OCI-LY1 (cell line): ENCODE results near the gene SERINC3.

ENCODE experiments used
- H2AFZ ChIP-seq: fragments of 200-600 bp; sonication (generic), shearing (Covaris generic); 2 replicates; pipeline ENCODE4 v1.6.0; 2014; ENCODE audit warnings: antibody characterized with exemption, mild to moderate bottlenecking, low read length
- H3F3A ChIP-seq: fragments of 200-600 bp; sonication (generic), shearing (Covaris generic); 2 replicates; pipeline ENCODE4 v1.6.0; 2014; ENCODE audit warnings: mild to moderate bottlenecking, antibody characterized with exemption, low read length, moderate library complexity; ENCODE audit not compliant: insufficient read depth
- H3K27ac ChIP-seq: fragments of 200-600 bp; sonication (generic); 2 replicates; pipeline ENCODE4 v1.5.1; 2014; ENCODE audit warnings: low read length, mixed run types, mild to moderate bottlenecking, low read depth; ENCODE audit not compliant: poor library complexity, severe bottlenecking
- H3K27me3 ChIP-seq: fragments of 200-600 bp; sonication (generic); 2 replicates; pipeline ENCODE4 v1.6.0; 2014; ENCODE audit warnings: antibody characterized with exemption, mild to moderate bottlenecking, low read length, moderate library complexity; ENCODE audit not compliant: insufficient read depth
- H3K36me3 ChIP-seq: fragments of 200-600 bp; sonication (generic); 2 replicates; pipeline ENCODE4 v1.6.1; 2014; ENCODE audit warnings: mild to moderate bottlenecking, antibody characterized with exemption, low read length, moderate library complexity, mixed read lengths; ENCODE audit not compliant: insufficient read depth
- H3K4me1 ChIP-seq: fragments of 200-600 bp; sonication (generic); 2 replicates; pipeline ENCODE4 v1.5.1; 2014; ENCODE audit warnings: mild to moderate bottlenecking, low read length, moderate library complexity; ENCODE audit not compliant: insufficient read depth, severe bottlenecking
- H3K4me2 ChIP-seq: fragments of 200-600 bp; sonication (generic), shearing (Covaris generic); 2 replicates; pipeline ENCODE4 v1.6.1; 2014; ENCODE audit warnings: low read length
- H3K4me3 ChIP-seq: fragments of 200-600 bp; sonication (generic); 2 replicates; pipeline ENCODE4 v1.5.1; 2014; ENCODE audit warnings: low read length, low read depth, mild to moderate bottlenecking, mixed read lengths; ENCODE audit not compliant: poor library complexity, severe bottlenecking
- H3K79me2 ChIP-seq: fragments of 200-600 bp; shearing (Covaris generic); 2 replicates; pipeline ENCODE4 v1.6.1; 2016; ENCODE audit warnings: mixed run types, low read length, mixed read lengths; ENCODE audit not compliant: insufficient read depth
- H3K9ac ChIP-seq: fragments of 200-600 bp; sonication (generic), shearing (Covaris generic); 2 replicates; pipeline ENCODE4 v1.6.1; 2014; ENCODE audit warnings: mild to moderate bottlenecking, low read length, mixed read lengths
- H3K9me2 ChIP-seq: fragments of 200-600 bp; sonication (generic), shearing (Covaris generic); 2 replicates; pipeline ENCODE4 v1.6.1; 2014; ENCODE audit warnings: low read depth, mild to moderate bottlenecking, low read length, mixed read lengths
- H3K9me3 ChIP-seq: fragments of 200-600 bp; shearing (Covaris generic); 2 replicates; pipeline ENCODE4 v1.6.1; 2014; ENCODE audit warnings: low read length, mixed read lengths
- H4K20me1 ChIP-seq: fragments of 200-600 bp; sonication (generic), shearing (Covaris generic); 2 replicates; pipeline ENCODE4 v1.6.0; 2016; ENCODE audit warnings: mild to moderate bottlenecking, low read length; ENCODE audit not compliant: insufficient read depth
- EZH2 ChIP-seq: fragments of 200-600 bp; sonication (generic), shearing (Covaris generic); IDR thresholded peaks from 2 replicates; pipeline ENCODE4 v1.8.0; 2017; ENCODE audit warnings: borderline replicate concordance, mixed run types, mild to moderate bottlenecking, antibody characterized with exemption, low read length, moderate library complexity, mixed read lengths
- TF ChIP-seq, protein P1 (sequence below): fragments of 200-600 bp; sonication (generic), shearing (Covaris generic); IDR thresholded peaks from 2 replicates; pipeline ENCODE4 v1.5.1; 2017; ENCODE audit warnings: mild to moderate bottlenecking, antibody characterized with exemption, low read length, moderate library complexity, mixed read lengths

The SERINC3 gene

DNA sequence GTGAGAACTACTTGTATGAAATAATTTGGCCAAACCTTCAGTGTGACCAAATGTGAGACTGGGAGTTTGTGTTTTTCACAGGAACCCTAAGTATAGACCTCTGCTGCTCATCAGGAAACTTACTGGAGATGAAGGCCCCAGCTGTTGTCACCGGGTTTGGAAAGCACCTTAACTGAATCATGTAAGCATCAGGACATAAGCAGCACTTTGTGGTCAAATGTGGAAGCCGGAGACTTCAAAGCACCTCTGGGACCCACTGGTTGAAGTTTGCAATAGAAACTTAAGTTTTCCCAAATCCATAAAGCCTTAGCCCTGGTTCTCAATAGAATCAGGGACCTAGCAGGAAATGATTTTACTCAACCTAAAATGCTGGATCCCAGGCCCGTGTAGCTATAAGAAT lies 31.9 kb downstream of the SERINC3 start:
- no peak overlapping the region for H3K9ac ChIP-seq
- no peak overlapping the region for H3K4me3 ChIP-seq
- H2AFZ ChIP-seq = no peak overlapping the region
- H3K79me2 ChIP-seq = no peaks in the 10 kb centered on the region
- no peaks in the 10 kb centered on the region for H4K20me1 ChIP-seq
- H3K4me1 ChIP-seq = no peaks in the 10 kb centered on the region
- no peaks in the 10 kb centered on the region for H3F3A ChIP-seq
- H3K27me3 ChIP-seq = no peaks in the 10 kb centered on the region
- H3K27ac ChIP-seq = no peak overlapping the region
- H3K4me2 ChIP-seq = no peak overlapping the region
- TF ChIP-seq, protein P1, sequence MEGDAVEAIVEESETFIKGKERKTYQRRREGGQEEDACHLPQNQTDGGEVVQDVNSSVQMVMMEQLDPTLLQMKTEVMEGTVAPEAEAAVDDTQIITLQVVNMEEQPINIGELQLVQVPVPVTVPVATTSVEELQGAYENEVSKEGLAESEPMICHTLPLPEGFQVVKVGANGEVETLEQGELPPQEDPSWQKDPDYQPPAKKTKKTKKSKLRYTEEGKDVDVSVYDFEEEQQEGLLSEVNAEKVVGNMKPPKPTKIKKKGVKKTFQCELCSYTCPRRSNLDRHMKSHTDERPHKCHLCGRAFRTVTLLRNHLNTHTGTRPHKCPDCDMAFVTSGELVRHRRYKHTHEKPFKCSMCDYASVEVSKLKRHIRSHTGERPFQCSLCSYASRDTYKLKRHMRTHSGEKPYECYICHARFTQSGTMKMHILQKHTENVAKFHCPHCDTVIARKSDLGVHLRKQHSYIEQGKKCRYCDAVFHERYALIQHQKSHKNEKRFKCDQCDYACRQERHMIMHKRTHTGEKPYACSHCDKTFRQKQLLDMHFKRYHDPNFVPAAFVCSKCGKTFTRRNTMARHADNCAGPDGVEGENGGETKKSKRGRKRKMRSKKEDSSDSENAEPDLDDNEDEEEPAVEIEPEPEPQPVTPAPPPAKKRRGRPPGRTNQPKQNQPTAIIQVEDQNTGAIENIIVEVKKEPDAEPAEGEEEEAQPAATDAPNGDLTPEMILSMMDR = no peak
- TF ChIP-seq EZH2 = no peak
- H3K9me2 ChIP-seq = no peaks in the 10 kb centered on the region
- H3K36me3 ChIP-seq = peaks cover 88% of the 10 kb centered on the region
- H3K9me3 ChIP-seq = no peaks in the 10 kb centered on the region

DNA sequence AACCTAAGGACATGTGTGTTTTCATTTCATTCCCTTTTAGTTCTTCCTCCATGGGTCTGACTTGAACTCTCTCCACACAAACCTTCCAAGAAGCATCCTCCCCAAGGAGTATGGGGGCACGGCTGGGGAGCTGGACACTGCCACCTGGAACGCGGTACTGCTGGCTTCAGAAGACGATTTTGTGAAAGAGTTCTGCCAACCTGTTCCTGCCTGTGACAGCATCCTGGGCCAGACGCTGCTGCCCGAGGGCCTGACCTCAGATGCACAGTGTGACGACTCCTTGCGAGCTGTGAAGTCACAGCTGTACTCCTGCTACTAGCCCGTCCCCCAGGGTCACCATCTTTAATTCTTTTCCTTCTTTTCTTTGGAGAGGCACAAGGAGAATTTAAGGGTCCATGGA lies 32.6 kb downstream of the SERINC3 start:
- Histone ChIP-seq H3K9me2 (no peaks in the 10 kb centered on the region), H3K9ac (no peak overlapping the region), H3K27me3 (no peaks in the 10 kb centered on the region), H3K4me3 (no peak overlapping the region), H3K4me1 (no peaks in the 10 kb centered on the region), H3K36me3 (peaks cover 88% of the 10 kb centered on the region), H3K4me2 (no peak overlapping the region), H3K9me3 (no peaks in the 10 kb centered on the region), H3K27ac (no peak overlapping the region), H2AFZ (no peak overlapping the region), H3F3A (no peaks in the 10 kb centered on the region), H3K79me2 (no peaks in the 10 kb centered on the region), H4K20me1 (no peaks in the 10 kb centered on the region)
- TF ChIP-seq, protein P1 = no peak
- no peak for TF ChIP-seq EZH2

DNA sequence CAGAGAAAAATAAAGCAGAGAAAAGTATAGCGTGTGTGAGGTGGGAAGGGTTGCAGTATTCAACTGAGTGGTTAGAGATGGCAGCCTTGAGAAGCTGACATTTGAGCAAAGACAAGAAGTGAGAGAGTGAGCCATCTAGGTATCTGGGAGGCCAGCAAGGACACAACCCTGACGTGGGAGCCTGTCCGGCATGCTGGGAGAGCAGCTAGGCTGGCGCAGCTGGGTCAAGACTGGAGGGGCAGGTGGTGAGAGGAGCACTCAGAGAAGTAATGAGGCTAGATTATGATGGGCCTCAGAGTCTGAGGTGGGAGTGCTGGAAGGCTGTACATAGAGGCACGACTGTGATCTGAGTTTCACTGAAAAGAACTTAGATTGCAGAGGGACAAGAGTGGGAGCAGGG lies 33.3 kb downstream of the SERINC3 start:
- H3K27ac ChIP-seq = no peak overlapping the region
- no peaks in the 10 kb centered on the region for H3K4me1 ChIP-seq
- H3K36me3 ChIP-seq = peaks cover 90% of the 10 kb centered on the region

More for the DNA sequence above, 33.3 kb downstream of the SERINC3 start:
- Histone ChIP-seq H3K4me2 (no peak overlapping the region), H3K27me3 (no peaks in the 10 kb centered on the region), H3K4me3 (no peak overlapping the region), H3K9ac (no peak overlapping the region), H4K20me1 (no peaks in the 10 kb centered on the region), H3K9me3 (no peaks in the 10 kb centered on the region), H2AFZ (no peak overlapping the region), H3K9me2 (no peaks in the 10 kb centered on the region), H3F3A (no peaks in the 10 kb centered on the region), H3K79me2 (no peaks in the 10 kb centered on the region)
- TF ChIP-seq EZH2 = no peak
- TF ChIP-seq, protein P1 = no peak
